Measurements from ENCODE around the gene NHS. TPM values are rescaled to one million over a fixed set of nuclear protein-coding genes. Genes with fewer than 3 reads are reported as not detected.

The NHS gene
- total and polyA plus RNA-seq, 2 of the 4 experiments (the other 2 are of a cell fraction), result 0.36 to 0.90 TPM

DNA sequence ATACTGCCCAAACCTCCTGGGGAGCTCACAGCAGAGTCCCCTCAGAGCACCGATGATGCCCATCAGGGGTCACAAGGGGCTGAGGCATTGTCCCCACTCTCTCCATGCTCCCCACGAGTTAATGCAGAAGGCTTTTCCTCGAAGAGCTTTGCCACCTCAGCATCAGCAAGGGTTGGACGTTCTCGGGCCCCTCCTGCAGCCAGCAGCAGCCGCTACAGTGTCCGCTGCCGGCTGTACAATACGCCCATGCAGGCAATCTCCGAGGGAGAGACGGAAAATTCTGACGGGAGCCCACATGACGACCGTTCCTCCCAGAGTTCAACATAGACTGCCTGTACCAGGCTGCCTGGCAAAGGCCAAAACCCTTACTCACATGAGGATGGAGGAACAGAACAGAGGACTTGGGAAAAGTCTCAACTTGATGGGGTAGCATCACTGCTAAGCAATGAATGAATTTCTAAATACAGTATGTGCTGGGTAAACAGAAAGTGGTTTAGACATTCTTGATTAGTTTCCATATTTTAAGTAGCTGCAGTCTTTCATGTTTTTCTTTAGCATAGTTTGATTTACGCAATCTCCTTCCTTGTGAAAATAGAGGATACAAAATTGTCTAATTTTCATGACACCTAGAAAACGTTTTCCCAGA is 357.3 kb downstream of the NHS start:
- H2BK5ac ChIP-seq (ENCODE audit: low read depth, low read length, poor library complexity, severe bottlenecking), result peak overlapping the region; percentile 34
- H2BK120ac ChIP-seq (ENCODE audit: low read depth, low read length), result no peak overlapping the region
- peaks cover 4% of the 10 kb centered on the region for H3K4me1 ChIP-seq (ENCODE audit: control insufficient read depth, insufficient read depth, low read length)
- TF ChIP-seq RFX5 (IDR thresholded peaks at IDR 0.05; ENCODE audit: low read depth, low read length) (no peak), CEBPB (IDR thresholded peaks at IDR 0.05; ENCODE audit: low read depth, low read length) (peak; percentile 59; the same call in 1 of the 2 replicates)
- H4K20me1 ChIP-seq (ENCODE audit: insufficient read depth, low read length), result no peaks in the 10 kb centered on the region
- H3K9me1 ChIP-seq (ENCODE audit: insufficient read depth, low read length), result no peaks in the 10 kb centered on the region
- no peak overlapping the region for H3K14ac ChIP-seq (replicated peaks; ENCODE audit: low read depth, low read length)
- no peak overlapping the region for H3K4me2 ChIP-seq (ENCODE audit: low read depth, low read length)
- no peak overlapping the region for H2BK20ac ChIP-seq (ENCODE audit: low read depth, low read length)
- CTCF ChIA-PET, result no interaction called here
- H3K9me3 ChIP-seq (ENCODE audit: control insufficient read depth, insufficient read depth, low read length), result no peaks in the 10 kb centered on the region
- H2AFZ ChIP-seq (replicated peaks; ENCODE audit: low read length, poor library complexity), result peak overlapping the region; percentile 55
- no peak overlapping the region; the same call in 1 of the 2 replicates for H3K18ac ChIP-seq (ENCODE audit: low read depth, low read length)
- no peak overlapping the region for H3K4me3 ChIP-seq (ENCODE audit: insufficient read depth, low read depth, low read length)
- H3K27ac ChIP-seq (ENCODE audit: insufficient read depth, low read length), result peak overlapping the region; percentile 21; the same call in 1 of the 2 replicates
- intact Hi-C loops (cut with micrococcal nuclease), result no loop called here
- in situ Hi-C loops (cut with MboI; ENCODE audit: low sequenced_read_pairs), result no loop called here
- ATAC-seq (ENCODE audit: low read depth) (peak; percentile 42), DNase-seq (peak; percentile 55)
- H4K5ac ChIP-seq (ENCODE audit: low read depth, low read length), result no peak overlapping the region
- H4K91ac ChIP-seq (ENCODE audit: insufficient read depth, low read depth, low read length), result no peak overlapping the region
- WGBS, 2 experiments (ENCODE audit: extremely low coverage in 2 of 2, insufficient read length in 1 of 2), result 66% methylated on average over 5 of the region's 16 CpGs; no CpG with 5 or more reads in 1 of the 2 experiments
- H4K8ac ChIP-seq (ENCODE audit: low read depth in 2 of 2, low read length in 2 of 2), result 0 out of 4 replicates have a peak overlapping the region, but pooled peaks of 1 of the 2 experiments have one; percentile 15
- BruUV-seq (replicated peaks), result no TSS peak
- dilution Hi-C loops (cut with HindIII; ENCODE audit: low sequenced_read_pairs, unreplicated experiment), result no loop called here
- H3K4ac ChIP-seq (ENCODE audit: low read depth, low read length), result no peak overlapping the region
- H3K9ac ChIP-seq (ENCODE audit: low read depth, low read length), result no peak overlapping the region
- no peaks in the 10 kb centered on the region for H3K27me3 ChIP-seq (ENCODE audit: control insufficient read depth, insufficient read depth, low read length)
- no peak overlapping the region for H2AK9ac ChIP-seq (replicated peaks; ENCODE audit: low read depth, low read length, poor library complexity)
- H3K36me3 ChIP-seq (ENCODE audit: control insufficient read depth, insufficient read depth, low read length), result no peaks in the 10 kb centered on the region; the same call in 1 of the 2 replicates
- H2AK5ac ChIP-seq (ENCODE audit: low read depth, low read length), result no peak overlapping the region
- no peak overlapping the region for H3K23ac ChIP-seq (ENCODE audit: low read depth, low read length)
- H3K56ac ChIP-seq (ENCODE audit: extremely low read depth, insufficient read depth, low read length), result no peak overlapping the region
- no peaks in the 10 kb centered on the region; a peak in 1 of 4 replicates for H3K79me1 ChIP-seq (ENCODE audit: low read depth in 1 of 2, low read length in 2 of 2)
- POLR2A ChIA-PET (ENCODE audit: unreplicated experiment), result no interaction called here
- H2BK15ac ChIP-seq (ENCODE audit: low read depth, low read length), result no peak overlapping the region
